H1 (cell line): ENCODE results near the gene DOCK1. TPM values are rescaled to one million over a fixed set of nuclear protein-coding genes. Genes with fewer than 3 reads are reported as not detected.

Source experiments
- GABPA ChIP-seq: IDR thresholded peaks from 2 replicates; pipeline ENCODE4 v1.6.1; 2011; ENCODE audit warnings: mild to moderate bottlenecking, low read length, moderate library complexity, borderline replicate concordance; ENCODE audit not compliant: insufficient read depth
- KDM5A ChIP-seq: fragments of 200-600 bp; IDR thresholded peaks from 2 replicates; pipeline ENCODE4 v1.7.1; 2012; ENCODE audit warnings: mild to moderate bottlenecking, low read length, inconsistent platforms, mixed read lengths
- polyA plus RNA-seq, 7 experiments: library from polyadenylated mRNA; depleted of rRNA in 3 of 7; stranded (reverse) in 5 of 7; unstranded in 2 of 7; fragments of >200 nt in 5 of 7; fragments of 200-250 nt in 2 of 7; gene quantifications; 1 replicate in 5 of 7; 2 replicates in 1 of 7; 4 replicates in 1 of 7; pipeline versions ENCODE4 v1.2.1 to v1.2.3, GENCODE V29; 2011 to 2013; ENCODE audit warnings: missing spikeins in 2 of 7, mixed read lengths in 2 of 7
- total RNA-seq: library from RNA; stranded (reverse); fragmentation: NEBNext Ultra II Directional; extraction: Animal tissue kit (Norgen Biotek cat#: 25700); gene quantifications from 2 replicates; pipeline ENCODE4 v1.2.1, GENCODE V29; 2021
- TF ChIP-seq, protein P1 (sequence below): IDR thresholded peaks from 2 replicates; pipeline ENCODE4 v1.6.1; 2012; ENCODE audit warnings: low read length, inconsistent platforms
- TF ChIP-seq, protein P2 (sequence below): IDR thresholded peaks from 2 replicates; pipeline ENCODE4 v1.6.1; 2011; ENCODE audit warnings: low read depth, mild to moderate bottlenecking, low read length; ENCODE audit not compliant: insufficient read depth

Gene DOCK1
- total and polyA plus RNA-seq, 2 of the 8 experiments (the other 6 are each of a cell fraction or from before 2014, with no cell fraction given) = 11.6 to 53.0 TPM

DNA sequence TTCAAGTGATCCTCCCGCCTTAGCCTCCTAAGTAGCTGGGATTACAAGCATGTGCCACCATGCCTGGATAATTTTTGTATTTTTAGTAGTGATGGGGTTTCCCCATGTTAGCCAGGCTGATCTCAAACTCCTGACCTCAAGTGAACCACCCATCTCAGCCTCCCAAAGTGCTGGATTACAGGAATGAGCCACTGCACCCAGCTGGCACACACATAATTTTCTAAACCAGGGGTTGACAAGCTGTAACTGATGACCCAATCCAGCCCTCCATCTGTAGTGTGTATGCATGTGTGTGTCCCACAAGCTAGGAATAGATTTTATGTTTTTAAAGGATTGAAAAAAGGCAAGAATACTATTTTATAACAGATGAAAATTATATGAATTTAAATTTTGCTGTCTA, 417.1 kb downstream of the DOCK1 start (continued):
- TF ChIP-seq, protein P1, sequence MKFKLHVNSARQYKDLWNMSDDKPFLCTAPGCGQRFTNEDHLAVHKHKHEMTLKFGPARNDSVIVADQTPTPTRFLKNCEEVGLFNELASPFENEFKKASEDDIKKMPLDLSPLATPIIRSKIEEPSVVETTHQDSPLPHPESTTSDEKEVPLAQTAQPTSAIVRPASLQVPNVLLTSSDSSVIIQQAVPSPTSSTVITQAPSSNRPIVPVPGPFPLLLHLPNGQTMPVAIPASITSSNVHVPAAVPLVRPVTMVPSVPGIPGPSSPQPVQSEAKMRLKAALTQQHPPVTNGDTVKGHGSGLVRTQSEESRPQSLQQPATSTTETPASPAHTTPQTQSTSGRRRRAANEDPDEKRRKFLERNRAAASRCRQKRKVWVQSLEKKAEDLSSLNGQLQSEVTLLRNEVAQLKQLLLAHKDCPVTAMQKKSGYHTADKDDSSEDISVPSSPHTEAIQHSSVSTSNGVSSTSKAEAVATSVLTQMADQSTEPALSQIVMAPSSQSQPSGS = no peak
- TF ChIP-seq GABPA (no peak), KDM5A (no peak)
- TF ChIP-seq, protein P2, sequence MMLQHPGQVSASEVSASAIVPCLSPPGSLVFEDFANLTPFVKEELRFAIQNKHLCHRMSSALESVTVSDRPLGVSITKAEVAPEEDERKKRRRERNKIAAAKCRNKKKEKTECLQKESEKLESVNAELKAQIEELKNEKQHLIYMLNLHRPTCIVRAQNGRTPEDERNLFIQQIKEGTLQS = no peak
- TF ChIP-seq, all 59 proteins: peak for 0
